ENCODE measurements around the gene PLEKHF1.

Gene PLEKHF1

GRCh38 chr19:29635963-29636362 lies 29.3 kb upstream of the PLEKHF1 start:
- DNase-seq = no peak

GRCh38 chr19:29636553-29637360 lies 28.5 kb upstream of the PLEKHF1 start:
- DNase-seq = no peak

- DNase-seq = no peak
Measured at GRCh38 chr19:29639086-29639485, 26.2 kb upstream of the PLEKHF1 start.

GRCh38 chr19:29640231-29640630 lies 25.0 kb upstream of the PLEKHF1 start:
- no peak for DNase-seq

- no peak for DNase-seq
Measured at GRCh38 chr19:29641597-29641996, 23.7 kb upstream of the PLEKHF1 start.

GRCh38 chr19:29643361-29643935 lies 21.8 kb upstream of the PLEKHF1 start:
- DNase-seq = no peak

- no peak for DNase-seq
Measured at GRCh38 chr19:29644210-29644609, 21.1 kb upstream of the PLEKHF1 start.

GRCh38 chr19:29645491-29645867 lies 19.8 kb upstream of the PLEKHF1 start:
- DNase-seq = no peak

GRCh38 chr19:29645911-29646310 lies 19.4 kb upstream of the PLEKHF1 start:
- no peak for DNase-seq

- no peak for DNase-seq
Measured at GRCh38 chr19:29650772-29651387, 14.4 kb upstream of the PLEKHF1 start.

GRCh38 chr19:29651622-29652394 lies 13.5 kb upstream of the PLEKHF1 start:
- no peak for DNase-seq

- DNase-seq = no peak
Measured at GRCh38 chr19:29653398-29653797, 11.9 kb upstream of the PLEKHF1 start.

- DNase-seq = no peak
Measured at GRCh38 chr19:29655648-29656335, 9.5 kb upstream of the PLEKHF1 start.

- no peak for DNase-seq
Measured at GRCh38 chr19:29658221-29658991, 6.9 kb upstream of the PLEKHF1 start.

GRCh38 chr19:29660835-29661234 lies 4.4 kb upstream of the PLEKHF1 start:
- DNase-seq = no peak

- no peak for DNase-seq
Measured at GRCh38 chr19:29662278-29662603, 3.0 kb upstream of the PLEKHF1 start.

- no peak for DNase-seq
Measured at GRCh38 chr19:29662604-29663404, 2.5 kb upstream of the PLEKHF1 start.

GRCh38 chr19:29663861-29664752 lies 1.2 kb upstream of the PLEKHF1 start:
- no peak for DNase-seq

GRCh38 chr19:29664753-29665214 lies 477 bp upstream of the PLEKHF1 start:
- no peak for DNase-seq
